NCI-H446 treated with DMSO at 0.1 percent for 48 hours (cell line): Measurements from ENCODE around the gene GLTPD2.

Source experiments
- DNase-seq: peaks from one replicate; lab custom pipeline; 2025; lab: John Stamatoyannopoulos, UW

GLTPD2 gene

GRCh38 chr17:4771519-4772234, 17.1 kb upstream of the GLTPD2 start, which contains the start of gene TM4SF5:
TM4SF5 (plus strand) TSS chr17:4771886; CDS start chr17:4771923, 37 bp downstream.
- DNase-seq, result peak; percentile 80

DNA sequence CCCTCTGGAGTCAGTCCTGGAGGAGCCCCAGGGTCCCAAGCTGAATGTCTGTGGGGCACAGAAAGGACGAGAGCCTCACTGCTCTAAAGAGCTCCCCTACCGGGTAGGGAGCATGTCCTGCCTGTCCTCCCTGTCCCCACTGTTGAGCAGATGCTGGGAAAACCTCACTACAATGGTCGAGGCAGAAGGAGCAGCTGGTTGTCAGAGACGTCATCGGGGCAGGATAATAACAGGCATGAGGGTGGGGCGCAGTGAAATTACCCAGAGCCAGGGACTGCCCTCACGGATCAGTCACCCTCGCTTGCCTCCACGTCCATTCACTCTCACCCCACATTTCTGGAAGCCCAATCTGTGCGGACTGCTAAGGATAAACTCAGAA, 16.5 kb upstream of the GLTPD2 start:
- peak; percentile 53 for DNase-seq

GRCh38 chr17:4777969-4778760, 10.6 kb upstream of the GLTPD2 start:
- DNase-seq, result no peak

DNA sequence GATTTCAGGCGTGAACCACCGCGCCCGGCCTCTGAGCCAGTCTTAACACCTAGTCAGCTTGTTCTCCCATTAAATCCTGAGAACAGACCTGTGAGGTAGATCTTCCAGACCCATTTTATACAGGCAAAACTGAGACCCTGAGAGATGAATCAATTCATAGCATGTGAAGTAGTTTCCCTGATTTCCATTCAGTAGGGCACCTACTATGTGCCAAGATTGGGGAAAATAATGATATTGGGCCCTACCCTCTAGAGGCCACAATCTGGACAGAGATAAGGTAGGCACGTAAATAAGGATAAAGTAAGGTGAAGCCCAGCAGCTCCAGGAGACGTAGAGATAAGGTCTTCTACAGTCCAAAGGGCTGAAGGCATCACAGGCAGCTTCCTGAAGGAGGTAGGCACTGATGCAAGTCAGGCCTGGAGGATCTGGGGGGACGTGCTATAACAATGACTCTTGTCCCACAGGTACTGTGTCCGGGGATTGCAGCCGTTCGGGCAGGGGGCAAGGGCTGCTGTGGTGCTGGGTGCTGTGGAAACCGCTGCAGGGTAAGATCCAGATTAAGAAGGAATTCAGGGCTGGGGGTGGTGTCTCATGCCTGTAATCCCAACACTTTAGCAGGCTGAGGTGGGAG, 8.3 kb upstream of the GLTPD2 start:
- DNase-seq, result no peak

DNA sequence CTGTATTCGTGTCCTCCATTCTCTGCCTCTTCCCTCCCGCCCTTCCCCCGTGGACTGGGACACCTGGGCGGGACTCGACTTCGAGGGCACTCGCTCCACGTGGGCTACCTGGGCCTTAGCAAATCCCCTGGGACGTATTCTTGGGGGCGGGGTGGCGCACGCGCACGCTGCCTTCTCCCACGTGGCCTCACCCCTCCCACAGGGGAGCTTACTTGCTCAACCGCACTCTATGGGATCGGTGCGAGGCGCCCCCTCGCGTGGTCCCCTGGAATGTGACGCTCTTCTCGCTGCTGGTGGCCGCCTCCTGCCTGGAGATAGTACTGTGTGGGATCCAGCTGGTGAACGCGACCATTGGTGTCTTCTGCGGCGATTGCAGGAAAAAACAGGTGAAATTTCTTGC, 6.1 kb upstream of the GLTPD2 start:
- no peak for DNase-seq

DNA sequence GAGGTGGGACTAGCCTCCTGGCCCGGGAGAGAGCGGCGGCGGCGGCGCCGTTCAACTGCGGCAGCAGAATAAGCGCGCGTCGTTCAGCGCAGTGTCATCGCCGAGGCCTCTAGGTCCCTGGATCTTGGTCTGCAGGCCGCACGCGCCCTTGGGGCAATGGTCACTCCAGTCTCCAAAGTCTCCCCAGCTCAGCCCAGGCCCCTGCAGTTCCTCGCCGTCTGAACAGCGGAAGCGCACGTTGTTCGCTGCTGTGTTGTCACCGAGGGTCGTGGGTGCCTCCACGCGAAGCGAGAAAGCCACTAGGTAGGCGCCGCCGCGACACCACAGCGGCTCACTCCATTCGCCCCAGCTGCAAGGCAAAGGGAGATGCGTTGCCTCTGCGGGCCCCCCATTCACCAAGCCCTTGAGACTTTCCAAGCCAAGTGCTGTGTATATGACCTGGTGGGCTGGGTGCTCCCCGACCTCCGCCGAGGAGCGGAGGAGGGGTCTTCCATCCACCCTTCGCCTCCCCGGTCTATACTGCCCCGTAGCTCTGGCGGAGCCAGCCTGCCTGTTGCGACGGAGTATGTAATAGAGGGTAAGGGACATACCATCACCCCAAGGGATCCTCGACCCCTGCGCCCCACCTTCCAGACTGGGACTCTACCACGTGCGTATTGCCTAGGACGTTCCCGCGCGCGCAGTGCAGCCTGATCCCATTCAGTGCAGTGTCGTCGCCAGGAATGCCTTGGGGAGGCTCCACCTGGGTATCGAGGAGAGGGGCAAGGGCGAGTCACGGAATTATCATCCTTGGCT, 3.3 kb upstream of the GLTPD2 start:
- DNase-seq, result no peak

GRCh38 chr17:4786106-4786511, 2.7 kb upstream of the GLTPD2 start, which contains the start of gene VMO1:
VMO1 (minus strand) TSS chr17:4786364; CDS start chr17:4786352, 12 bp downstream.
- DNase-seq, result no peak

GRCh38 chr17:4786516-4786915, 2.2 kb upstream of the GLTPD2 start:
- DNase-seq, result no peak

GRCh38 chr17:4788159-4788806, 481 bp upstream of the GLTPD2 start:
- no peak for DNase-seq

DNA sequence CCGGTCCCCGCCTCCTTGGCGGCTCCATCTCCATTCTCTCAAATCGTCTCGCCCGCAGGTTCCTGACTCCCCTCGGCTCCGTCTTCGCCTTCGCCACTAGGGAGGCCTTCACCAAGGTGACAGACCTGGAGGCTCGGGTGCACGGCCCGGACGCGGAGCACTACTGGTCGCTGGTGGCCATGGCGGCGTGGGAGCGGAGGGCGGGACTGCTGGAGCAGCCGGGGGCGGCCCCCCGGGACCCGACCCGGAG, 862 bp downstream of the GLTPD2 start:
- no peak for DNase-seq

DNA sequence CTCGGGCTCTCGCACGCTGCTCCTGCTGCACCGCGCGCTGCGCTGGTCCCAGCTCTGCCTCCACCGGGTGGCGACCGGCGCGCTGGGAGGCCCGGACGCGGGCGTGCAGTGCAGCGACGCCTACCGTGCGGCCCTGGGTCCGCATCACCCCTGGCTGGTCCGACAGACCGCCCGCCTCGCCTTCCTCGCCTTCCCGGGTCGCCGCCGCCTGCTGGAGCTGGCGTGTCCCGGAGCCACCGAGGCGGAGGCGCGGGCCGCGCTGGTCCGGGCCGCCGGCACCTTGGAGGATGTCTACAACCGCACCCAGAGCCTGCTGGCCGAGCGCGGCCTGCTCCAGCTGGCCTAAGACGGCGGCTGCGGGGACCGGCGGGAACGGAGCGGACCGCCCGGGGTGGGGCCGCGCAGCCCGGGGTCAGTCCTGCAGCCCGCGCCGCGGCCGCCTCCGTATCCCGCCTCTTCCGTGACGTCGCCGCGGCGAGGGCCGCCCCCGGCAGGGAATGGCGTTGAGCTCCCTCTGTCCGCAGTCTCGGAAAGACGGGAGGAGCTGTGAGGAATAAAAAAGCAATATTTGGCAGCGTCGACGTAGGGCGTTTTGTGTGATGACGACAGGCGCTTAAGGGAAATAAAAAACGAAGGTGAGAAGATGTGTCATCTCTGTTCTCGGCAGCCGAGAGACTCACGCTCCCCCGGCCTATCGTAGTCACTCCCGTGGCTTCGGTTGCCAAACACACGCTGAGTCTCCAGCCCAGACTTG, 1.4 kb downstream of the GLTPD2 start:
- DNase-seq, result peak; percentile 70

DNA sequence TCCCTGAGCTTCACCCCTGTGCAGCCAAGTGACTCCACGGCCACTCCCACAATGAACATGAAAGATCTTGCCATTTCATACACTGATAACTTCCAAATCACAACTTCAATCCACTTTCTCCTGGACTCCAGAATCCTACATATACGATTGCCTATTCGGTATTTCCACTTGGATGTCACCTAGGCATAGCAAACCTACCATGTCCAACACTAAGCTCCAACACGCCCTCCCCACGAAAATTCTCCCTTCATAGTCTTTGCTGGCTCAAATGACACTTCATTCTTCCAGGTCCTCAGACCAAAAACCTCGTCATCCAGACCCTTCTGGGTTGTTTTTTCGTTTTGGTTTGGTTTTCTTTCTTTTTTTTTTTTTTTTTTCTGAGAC, 1.9 kb downstream of the GLTPD2 start:
- DNase-seq, result no peak

DNA sequence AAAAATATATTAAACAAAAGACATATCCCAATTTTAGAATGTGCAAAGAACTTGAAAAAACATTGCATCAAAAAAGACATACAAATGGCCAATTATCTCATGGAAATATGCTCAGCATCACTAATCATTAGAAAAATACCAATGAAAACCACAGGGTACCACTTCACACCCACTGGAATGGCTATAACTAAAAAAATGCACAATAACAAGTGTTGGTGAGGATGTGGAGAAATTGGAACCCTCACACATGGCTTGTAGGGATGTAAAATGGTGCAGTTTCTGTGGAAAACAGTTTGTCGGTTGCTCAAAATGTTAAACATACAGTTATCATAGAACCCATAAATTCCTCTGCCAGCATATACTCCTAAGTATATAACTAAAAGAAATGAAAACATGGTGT, 6.4 kb downstream of the GLTPD2 start:
- DNase-seq, result no peak

- no peak for DNase-seq
Observed at GRCh38 chr17:4796552-4796920, 7.8 kb downstream of the GLTPD2 start.

DNA sequence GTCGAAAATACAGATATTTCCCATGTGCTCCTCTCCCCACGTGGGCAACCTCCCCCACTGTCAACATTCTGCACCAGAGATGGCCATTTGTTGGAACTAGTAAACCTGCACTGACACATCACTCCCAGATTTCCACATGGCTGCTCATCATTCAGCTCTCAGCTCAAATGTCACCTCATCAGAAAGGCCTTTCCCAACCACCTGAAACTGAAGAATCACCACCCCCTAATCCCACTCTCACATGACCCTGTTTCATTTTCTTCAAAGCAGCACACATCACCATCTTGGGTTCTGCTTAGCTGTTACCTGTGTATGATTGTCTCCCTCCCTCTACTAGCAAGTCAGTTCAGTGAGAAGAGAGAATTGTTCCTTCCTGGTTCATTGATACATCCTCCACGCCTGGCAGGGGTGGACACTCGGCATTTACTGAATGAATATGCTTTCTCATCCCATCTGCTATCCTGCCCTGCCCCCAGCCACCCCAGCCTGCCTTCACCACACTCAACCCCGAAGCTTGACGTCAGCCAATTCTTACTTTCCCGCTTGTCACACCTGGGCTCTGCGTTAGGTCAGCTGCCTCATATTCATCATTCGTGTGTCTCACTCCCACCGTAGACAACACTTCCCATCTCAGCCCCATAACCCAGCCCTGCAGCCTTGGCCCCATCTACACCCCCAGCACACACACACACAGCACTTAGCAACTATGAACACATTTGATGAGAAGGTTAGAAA, 11.9 kb downstream of the GLTPD2 start:
- DNase-seq, result no peak

GRCh38 chr17:4802228-4802627, 13.5 kb downstream of the GLTPD2 start, which contains the start of gene C17orf114:
C17orf114 (minus strand) TSS chr17:4802328.
- DNase-seq, result no peak

- DNase-seq, result no peak
Observed at GRCh38 chr17:4806456-4806776, 17.7 kb downstream of the GLTPD2 start.

GRCh38 chr17:4806777-4807604, 18.2 kb downstream of the GLTPD2 start, which contains the start of gene PLD2:
PLD2 (plus strand) TSS chr17:4807152; CDS start chr17:4807773, 621 bp downstream.
- peak; percentile 63 for DNase-seq

- DNase-seq, result no peak
Observed at GRCh38 chr17:4807605-4808377, 19.0 kb downstream of the GLTPD2 start.
